ENCODE data around the gene RPL10. TPM values are rescaled to one million over a fixed set of nuclear protein-coding genes. Genes with fewer than 3 reads are reported as not detected.

Gene RPL10
- total and polyA plus RNA-seq, 2 of the 13 experiments (the other 11 are each of a cell fraction or from before 2014, with no cell fraction given): 2,381 to 4,713 TPM

GRCh38 chrX:154398668-154399526 lies 720 bp downstream of the RPL10 start:
- Histone ChIP-seq H3K4me2 (ENCODE audit: low read depth, low read length) (peak overlapping the region; percentile 97), H3K9me3 (ENCODE audit: low read length) (no peaks in the 10 kb centered on the region), H3K27me3 (ENCODE audit: control insufficient read depth in 1 of 2, insufficient read depth in 2 of 2, low read length in 2 of 2) (no peaks in the 10 kb centered on the region; a peak in 1 of 5 replicates), H3K4me3 (replicated peaks in 1 of 3; ENCODE audit: insufficient read depth in 1 of 3, low read depth in 2 of 3, low read length in 3 of 3) (peak overlapping the region; percentile 73 to 85 (median 85)), H2AFZ (ENCODE audit: low read length) (no peak overlapping the region), H3K4me1 (ENCODE audit: insufficient read depth, low read length) (peaks cover 32% of the 10 kb centered on the region), H3K79me2 (ENCODE audit: insufficient read depth, low read length) (peaks cover 21% of the 10 kb centered on the region), H3K27ac (ENCODE audit: extremely low read length, insufficient read depth, low read length) (peak overlapping the region; percentile 98), H3K36me3 (replicated peaks in 1 of 2; ENCODE audit: control insufficient read depth in 1 of 2, insufficient read depth in 2 of 2, low read length in 2 of 2) (peaks cover 6 to 22% of the 10 kb centered on the region in 2 experiments; a peak in 4 of 5 replicates), H4K20me1 (ENCODE audit: insufficient read depth, low read length) (peaks cover 21% of the 10 kb centered on the region; the same call in 1 of the 2 replicates), H3K9ac (ENCODE audit: insufficient read depth, low read depth, low read length) (peak overlapping the region; percentile 97)
- DNase-seq (ENCODE audit: low spot score) (peak; percentile 70), ATAC-seq (0 out of 3 replicates have a peak, but pooled peaks have one; percentile 2), FAIRE-seq (peak; percentile 60)
- intact Hi-C loops (cut with micrococcal nuclease; ENCODE audit: unreplicated experiment): no loop called here
- 1% methylated on average over 16 of the region's 49 CpGs for WGBS (ENCODE audit: low lambda C conversion rate)
- BruUV-seq (replicated peaks): TSS peak; percentile 85
- POLR2A ChIA-PET: interaction anchor here (1.0 to 6.3 kb wide), 13 partner anchors 11 to 143 kb away, joined by 3 to 75 read pairs (median 8); partner anchors contain the start of genes ATP6AP1, DNASE1L1, FLNA and LAGE3
- in situ Hi-C loops (cut with HindIII; ENCODE audit: extremely low pct_ligation_motif_present, low pct_unique_long_range_greater_than_20kb): no loop called here
- CTCF ChIA-PET (ENCODE audit: low intra/inter-chr PET ratio, low total read pairs): no interaction called here
- TF ChIP-seq ZNF687 (CRISPR knock-in tag; IDR thresholded peaks at IDR 0.05) (peak; percentile 63), HNRNPL (IDR thresholded peaks at IDR 0.05; ENCODE audit: low read depth, low read length) (no peak), SAP130 (CRISPR knock-in tag; IDR thresholded peaks at IDR 0.05; ENCODE audit: low read depth) (0 out of 2 replicates have a peak, but pooled peaks have one; percentile 34), NR3C1 (CRISPR knock-in tag; IDR thresholded peaks at IDR 0.05) (no peak), ZBTB39 (CRISPR knock-in tag; IDR thresholded peaks at IDR 0.05) (no peak), NFYB (CRISPR knock-in tag; IDR thresholded peaks at IDR 0.05) (no peak), ARID3A (IDR thresholded peaks at IDR 0.05; ENCODE audit: low read depth, low read length) (no peak), NCOA1 (CRISPR knock-in tag; IDR thresholded peaks at IDR 0.05) (no peak), ZNF883 (CRISPR knock-in tag; IDR thresholded peaks at IDR 0.05; ENCODE audit: not compliant biosample characterization) (no peak), ZNF234 (CRISPR knock-in tag; conservative IDR thresholded peaks at IDR 0.05) (no peak), CEBPZ (IDR thresholded peaks at IDR 0.05; ENCODE audit: low read length) (no peak)

Data from HepG2 (cell line).